ENCODE measurements around the gene RSAD1.

The RSAD1 gene

DNA sequence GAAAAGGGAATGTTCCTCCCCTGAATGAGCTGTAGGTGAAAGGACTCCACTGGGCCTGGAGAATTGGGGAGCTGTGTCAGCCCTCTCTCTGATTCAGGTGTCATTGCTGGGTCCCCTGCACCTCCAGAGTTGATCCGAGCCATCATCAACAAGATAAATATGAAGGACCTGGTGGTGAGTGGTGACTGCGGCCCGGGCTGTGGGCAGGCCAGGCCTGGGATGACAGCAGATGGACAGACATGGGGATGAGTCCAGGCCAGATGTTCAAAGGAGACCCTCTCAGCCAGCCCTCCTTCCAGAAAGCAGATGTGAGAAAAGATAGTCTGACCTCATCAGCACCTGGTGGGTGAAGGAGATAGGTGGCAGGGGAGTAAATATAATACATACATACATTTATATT lies 14.5 kb upstream of the RSAD1 start:
- TF ChIP-seq, protein P1, sequence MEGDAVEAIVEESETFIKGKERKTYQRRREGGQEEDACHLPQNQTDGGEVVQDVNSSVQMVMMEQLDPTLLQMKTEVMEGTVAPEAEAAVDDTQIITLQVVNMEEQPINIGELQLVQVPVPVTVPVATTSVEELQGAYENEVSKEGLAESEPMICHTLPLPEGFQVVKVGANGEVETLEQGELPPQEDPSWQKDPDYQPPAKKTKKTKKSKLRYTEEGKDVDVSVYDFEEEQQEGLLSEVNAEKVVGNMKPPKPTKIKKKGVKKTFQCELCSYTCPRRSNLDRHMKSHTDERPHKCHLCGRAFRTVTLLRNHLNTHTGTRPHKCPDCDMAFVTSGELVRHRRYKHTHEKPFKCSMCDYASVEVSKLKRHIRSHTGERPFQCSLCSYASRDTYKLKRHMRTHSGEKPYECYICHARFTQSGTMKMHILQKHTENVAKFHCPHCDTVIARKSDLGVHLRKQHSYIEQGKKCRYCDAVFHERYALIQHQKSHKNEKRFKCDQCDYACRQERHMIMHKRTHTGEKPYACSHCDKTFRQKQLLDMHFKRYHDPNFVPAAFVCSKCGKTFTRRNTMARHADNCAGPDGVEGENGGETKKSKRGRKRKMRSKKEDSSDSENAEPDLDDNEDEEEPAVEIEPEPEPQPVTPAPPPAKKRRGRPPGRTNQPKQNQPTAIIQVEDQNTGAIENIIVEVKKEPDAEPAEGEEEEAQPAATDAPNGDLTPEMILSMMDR (IDR thresholded peaks at IDR 0.05; ENCODE audit: low read depth, low read length, missing control alignments), result no peak
- no peak overlapping the region for H3K4me3 ChIP-seq (replicated peaks; ENCODE audit: low read depth, low read length)
- no peak for DNase-seq (ENCODE audit: extremely low read depth, low read depth)

DNA sequence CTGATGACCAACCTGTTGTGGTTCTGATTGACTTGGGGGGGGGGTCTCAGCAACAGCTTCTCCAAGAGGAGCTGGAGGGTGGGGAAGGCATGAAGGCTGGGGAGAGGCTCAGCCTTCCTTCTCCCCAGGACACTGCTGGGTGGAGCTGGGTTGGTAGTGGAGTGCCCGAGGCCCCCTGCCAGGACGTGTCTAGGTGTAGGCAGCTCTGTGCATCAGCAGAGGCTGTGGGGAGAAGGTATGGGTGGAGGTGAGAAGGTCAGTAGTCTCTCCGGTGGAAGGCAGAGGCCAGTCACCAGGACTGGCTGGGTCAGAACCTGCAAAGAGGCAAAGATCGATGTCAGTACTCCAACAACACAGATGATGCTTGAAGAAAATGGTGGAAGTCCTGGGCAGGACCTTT lies 13.9 kb upstream of the RSAD1 start:
- TF ChIP-seq, protein P1 (IDR thresholded peaks at IDR 0.05; ENCODE audit: low read depth, low read length, missing control alignments), result no peak
- DNase-seq (ENCODE audit: extremely low read depth, low read depth), result no peak
- H3K4me3 ChIP-seq (replicated peaks; ENCODE audit: low read depth, low read length), result no peak overlapping the region

DNA sequence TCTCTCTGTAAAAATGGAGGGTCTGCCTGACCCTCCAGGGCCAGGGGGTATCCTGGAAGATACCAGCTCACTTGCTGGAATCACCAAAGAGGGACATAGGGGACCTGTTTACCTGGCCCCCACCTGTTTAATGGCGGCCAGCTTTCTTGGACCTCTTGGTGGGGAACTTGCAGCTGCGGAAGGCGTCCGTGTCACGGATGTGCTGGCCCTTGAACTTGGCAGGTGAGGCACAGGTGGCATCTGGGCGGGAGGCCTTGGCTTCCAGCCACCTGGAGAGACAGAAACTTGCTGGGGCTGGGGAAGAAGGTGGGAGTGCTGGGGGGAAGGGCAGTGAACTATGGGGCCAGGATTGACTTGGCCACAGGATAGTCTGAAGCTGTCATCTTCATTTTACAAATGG lies 13.5 kb upstream of the RSAD1 start:
- TF ChIP-seq, protein P1 (IDR thresholded peaks at IDR 0.05; ENCODE audit: low read depth, low read length, missing control alignments), result no peak
- H3K4me3 ChIP-seq (replicated peaks; ENCODE audit: low read depth, low read length), result no peak overlapping the region
- no peak for DNase-seq (ENCODE audit: extremely low read depth, low read depth)

DNA sequence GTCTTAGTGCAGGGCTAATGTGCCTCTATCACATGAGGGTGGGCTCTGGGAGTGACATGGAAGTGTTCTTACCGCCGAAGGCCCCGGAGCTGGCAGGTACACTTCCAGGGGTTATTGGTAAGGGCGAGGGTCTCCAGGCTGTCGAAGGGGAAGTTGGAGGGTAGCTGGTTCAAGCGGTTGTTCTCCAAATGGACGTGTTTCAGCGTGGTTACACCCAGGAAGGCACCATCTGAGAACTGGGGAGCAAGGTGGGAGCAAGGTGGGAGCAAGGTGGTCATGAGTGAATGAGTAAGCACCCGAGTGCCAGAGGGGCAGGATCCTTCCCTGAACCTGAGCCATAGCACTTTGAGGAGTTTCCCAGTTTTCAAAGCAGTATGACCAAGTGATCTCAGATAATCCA lies 13.0 kb upstream of the RSAD1 start:
- no peak for DNase-seq (ENCODE audit: extremely low read depth, low read depth)
- TF ChIP-seq, protein P1 (IDR thresholded peaks at IDR 0.05; ENCODE audit: low read depth, low read length, missing control alignments), result no peak
- H3K4me3 ChIP-seq (replicated peaks; ENCODE audit: low read depth, low read length), result no peak overlapping the region

DNA sequence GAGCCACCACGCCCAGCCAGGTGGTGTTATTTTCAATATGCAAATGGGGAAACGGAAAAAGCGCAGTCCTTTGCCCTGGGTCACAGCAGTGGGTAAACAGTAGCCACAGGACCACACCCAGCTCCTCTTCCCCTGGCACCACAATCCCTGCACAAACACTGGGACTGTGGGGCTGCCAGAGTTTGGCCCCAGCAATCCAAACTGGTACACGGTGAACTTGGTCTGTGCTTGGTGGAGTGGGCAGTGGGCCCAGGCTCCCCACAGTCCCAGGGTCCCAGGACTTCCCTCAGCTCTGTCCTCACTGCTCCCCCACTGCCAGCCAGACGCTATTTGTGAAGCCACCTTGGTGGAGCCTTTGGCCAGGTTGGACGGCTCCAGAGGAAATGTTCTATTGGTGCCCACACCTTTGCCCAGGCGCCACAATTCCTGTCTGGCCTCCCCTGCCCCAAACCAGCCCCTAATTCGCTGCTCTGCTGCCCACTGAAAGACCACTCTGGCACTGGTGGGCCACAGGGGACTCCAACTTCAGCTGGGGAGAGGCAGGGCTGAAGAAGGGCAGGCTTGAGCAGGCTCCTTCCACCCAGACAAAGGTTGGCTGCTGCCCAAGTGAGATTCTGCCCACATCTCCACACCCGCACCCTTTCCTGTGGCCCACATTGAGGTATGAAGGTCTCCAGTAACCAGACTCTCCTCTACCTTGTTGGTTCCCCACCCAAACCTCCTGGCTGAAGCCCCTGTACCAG lies 12.1 kb upstream of the RSAD1 start:
- TF ChIP-seq, protein P1 (IDR thresholded peaks at IDR 0.05; ENCODE audit: low read depth, low read length, missing control alignments), result no peak
- H3K4me3 ChIP-seq (replicated peaks; ENCODE audit: low read depth, low read length), result no peak overlapping the region
- DNase-seq (ENCODE audit: extremely low read depth, low read depth), result no peak

DNA sequence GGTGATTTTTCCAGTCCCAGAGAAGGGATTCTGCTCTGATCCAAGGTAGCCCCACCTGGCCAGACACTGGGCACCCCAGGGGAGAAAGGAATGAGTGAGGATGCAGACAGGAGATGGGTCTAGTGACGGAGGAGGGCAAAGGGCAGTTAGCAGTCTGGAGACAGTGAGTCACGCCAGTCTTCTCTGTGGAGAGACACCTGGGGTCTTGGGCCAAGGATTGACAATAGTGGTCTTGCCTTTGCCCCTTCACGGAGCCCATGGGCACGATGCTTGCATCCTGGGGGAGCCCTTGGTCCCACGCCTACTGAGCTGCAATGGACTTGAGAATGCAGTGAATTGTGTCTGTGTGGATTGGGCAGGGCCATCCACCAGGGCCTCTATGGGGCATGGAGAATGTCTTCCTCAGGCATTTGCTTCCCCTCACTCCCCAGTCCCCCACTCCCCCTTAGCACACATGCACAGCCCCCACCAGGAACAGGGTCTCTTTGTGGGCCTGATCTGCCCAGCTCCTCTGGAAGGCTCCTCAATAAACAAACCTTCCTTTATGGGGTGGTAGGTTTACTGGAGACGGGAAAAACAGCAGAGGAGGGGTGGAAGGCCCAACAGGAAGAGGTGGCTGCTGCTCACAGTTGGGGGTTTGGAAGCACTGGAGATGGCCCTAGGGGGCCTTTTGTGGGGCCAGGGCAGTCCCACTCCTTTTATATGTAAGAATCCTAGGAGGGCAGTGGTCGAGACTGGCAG lies 11.4 kb upstream of the RSAD1 start:
- no peak for DNase-seq (ENCODE audit: extremely low read depth, low read depth)
- TF ChIP-seq, protein P1 (IDR thresholded peaks at IDR 0.05; ENCODE audit: low read depth, low read length, missing control alignments), result no peak
- no peak overlapping the region for H3K4me3 ChIP-seq (replicated peaks; ENCODE audit: low read depth, low read length)

All from HFF-Myc (cell line).